ENCODE data around the gene SLC35F6. TPM values are rescaled to one million over a fixed set of nuclear protein-coding genes. Genes with fewer than 3 reads are reported as not detected.

The SLC35F6 gene
- total and polyA plus RNA-seq, 9 of the 15 experiments (the other 6 are each of a cell fraction or from before 2014, with no cell fraction given): 11.9 to 47.3 (median 22.5) TPM

GRCh38 chr2:26785431-26786206, 21.5 kb downstream of the SLC35F6 start, which contains the start of gene CENPA (continued):
- TF ChIP-seq ADNP (tag; IDR thresholded peaks at IDR 0.05) (no peak), ELF4 (CRISPR knock-in tag; IDR thresholded peaks at IDR 0.05) (peak; percentile 26; the same call in 1 of the 2 replicates), XRCC5 (IDR thresholded peaks at IDR 0.05; ENCODE audit: low read depth, low read length) (0 out of 2 replicates have a peak, but pooled peaks have one; percentile 13), ZNF134 (CRISPR knock-in tag; conservative IDR thresholded peaks at IDR 0.05) (no peak), RNF219 (CRISPR knock-in tag; IDR thresholded peaks at IDR 0.05) (peak; percentile 57; the same call in 1 of the 2 replicates), NRF1 (conservative IDR thresholded peaks at IDR 0.05 in 1 of 2, IDR thresholded peaks at IDR 0.05 in 1 of 2) (peak; percentile 61 to 65), FOS (IDR thresholded peaks at IDR 0.05; ENCODE audit: extremely low read depth, insufficient read length) (peak; percentile 99), CREM (IDR thresholded peaks at IDR 0.05; ENCODE audit: low read depth) (peak; percentile 84), GATAD2B (IDR thresholded peaks at IDR 0.05; ENCODE audit: borderline replicate concordance) (peak; percentile 86), MECOM (CRISPR knock-in tag; IDR thresholded peaks at IDR 0.05) (0 out of 2 replicates have a peak, but pooled peaks have one; percentile 9), HBP1 (CRISPR knock-in tag; IDR thresholded peaks at IDR 0.05) (0 out of 2 replicates have a peak, but pooled peaks have one; percentile 22), PPARD (CRISPR knock-in tag; IDR thresholded peaks at IDR 0.05) (no peak), KDM5B (IDR thresholded peaks at IDR 0.05; ENCODE audit: insufficient replicate concordance, low read depth, low read length) (peak; percentile 45), PHF8 (IDR thresholded peaks at IDR 0.05; ENCODE audit: borderline replicate concordance, low read length) (peak; percentile 55; the same call in 1 of the 2 replicates), ZNF449 (CRISPR knock-in tag; IDR thresholded peaks at IDR 0.05) (no peak), HDGF (IDR thresholded peaks at IDR 0.05) (no peak), ZNF77 (CRISPR knock-in tag; IDR thresholded peaks at IDR 0.05) (no peak)

Data from K562 (cell line).